ENCODE data around the gene TAOK2.

The TAOK2 gene

DNA sequence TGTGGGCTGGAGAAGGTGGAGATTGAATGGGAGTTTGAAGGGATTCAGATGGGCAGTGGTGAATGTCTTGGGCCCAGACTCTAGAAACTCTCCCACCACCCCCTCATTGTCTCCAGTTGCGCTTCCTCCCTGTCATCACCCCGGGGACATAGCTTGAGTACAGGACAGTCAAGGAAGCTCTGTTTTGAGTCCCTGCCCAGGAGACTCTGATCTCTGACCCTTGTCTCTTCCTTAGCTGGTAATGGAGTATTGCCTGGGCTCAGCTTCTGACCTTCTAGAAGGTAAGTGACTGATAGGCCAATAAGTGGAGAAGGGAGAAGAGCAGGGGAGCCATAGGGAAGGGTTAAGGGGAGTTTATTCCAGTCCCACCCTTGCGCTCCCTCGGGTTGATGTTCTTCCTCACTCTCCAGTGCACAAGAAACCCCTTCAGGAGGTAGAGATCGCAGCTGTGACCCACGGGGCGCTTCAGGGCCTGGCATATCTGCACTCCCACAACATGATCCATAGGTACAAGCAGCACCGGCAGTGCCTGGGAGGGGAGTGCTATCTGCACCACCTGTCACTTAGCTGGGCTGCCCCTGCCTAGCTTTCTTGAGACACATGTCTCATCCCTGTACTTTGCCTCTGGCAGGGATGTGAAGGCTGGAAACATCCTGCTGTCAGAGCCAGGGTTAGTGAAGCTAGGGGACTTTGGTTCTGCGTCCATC is 5.0 kb downstream of the TAOK2 start:
- no peak overlapping the region for H2BK5ac ChIP-seq (ENCODE audit: low read depth, low read length, poor library complexity)
- WGBS (ENCODE audit: extremely low coverage, insufficient coverage, insufficient read length): no CpG with 5 or more reads among the region's 9 CpGs
- H4K12ac ChIP-seq (ENCODE audit: low read depth, low read length): no peak overlapping the region
- H3K4me1 ChIP-seq (ENCODE audit: control insufficient read depth in 1 of 2, insufficient read depth in 2 of 2, low read length in 2 of 2): peaks cover 7 to 22% of the 10 kb centered on the region in 2 experiments
- H3K79me2 ChIP-seq (ENCODE audit: control insufficient read depth, insufficient read depth, low read length, poor library complexity): peaks cover 15% of the 10 kb centered on the region
- H2AFZ ChIP-seq (ENCODE audit: insufficient read depth, low read length, poor library complexity): no peak overlapping the region
- DNase-seq: no peak
- H3K36me3 ChIP-seq (ENCODE audit: control insufficient read depth in 1 of 2, insufficient read depth in 2 of 2, low read length in 2 of 2): peaks cover 49 to 59% of the 10 kb centered on the region in 2 experiments
- no peak overlapping the region for H3K18ac ChIP-seq (ENCODE audit: low read length)
- no peak overlapping the region for H3K27ac ChIP-seq (ENCODE audit: low read depth, low read length)
- H3K79me1 ChIP-seq (ENCODE audit: low read length): peaks cover 9% of the 10 kb centered on the region
- no peak overlapping the region for H3K4me2 ChIP-seq (ENCODE audit: low read length)
- H3K14ac ChIP-seq (ENCODE audit: low read length): no peak overlapping the region
- no peak overlapping the region for H2BK120ac ChIP-seq (ENCODE audit: insufficient read depth, low read length, poor library complexity)
- H2AK5ac ChIP-seq (ENCODE audit: low read length): no peak overlapping the region
- no peak overlapping the region for H3K9ac ChIP-seq (ENCODE audit: low read length)
- no peak overlapping the region for H3K4me3 ChIP-seq (ENCODE audit: low read depth, low read length)
- no peak overlapping the region for H3K4ac ChIP-seq (ENCODE audit: low read depth, low read length)
- no peak overlapping the region for H2BK12ac ChIP-seq (ENCODE audit: low read length)
- H4K91ac ChIP-seq (ENCODE audit: low read depth, low read length): no peak overlapping the region
- peaks cover 4% of the 10 kb centered on the region for H3K9me3 ChIP-seq (ENCODE audit: insufficient read depth, low read depth, low read length)
- H3K23ac ChIP-seq (ENCODE audit: low read length): no peak overlapping the region
- H4K8ac ChIP-seq (ENCODE audit: low read depth, low read length): no peak overlapping the region
- H3K27me3 ChIP-seq (ENCODE audit: insufficient read depth, low read length): no peaks in the 10 kb centered on the region

DNA sequence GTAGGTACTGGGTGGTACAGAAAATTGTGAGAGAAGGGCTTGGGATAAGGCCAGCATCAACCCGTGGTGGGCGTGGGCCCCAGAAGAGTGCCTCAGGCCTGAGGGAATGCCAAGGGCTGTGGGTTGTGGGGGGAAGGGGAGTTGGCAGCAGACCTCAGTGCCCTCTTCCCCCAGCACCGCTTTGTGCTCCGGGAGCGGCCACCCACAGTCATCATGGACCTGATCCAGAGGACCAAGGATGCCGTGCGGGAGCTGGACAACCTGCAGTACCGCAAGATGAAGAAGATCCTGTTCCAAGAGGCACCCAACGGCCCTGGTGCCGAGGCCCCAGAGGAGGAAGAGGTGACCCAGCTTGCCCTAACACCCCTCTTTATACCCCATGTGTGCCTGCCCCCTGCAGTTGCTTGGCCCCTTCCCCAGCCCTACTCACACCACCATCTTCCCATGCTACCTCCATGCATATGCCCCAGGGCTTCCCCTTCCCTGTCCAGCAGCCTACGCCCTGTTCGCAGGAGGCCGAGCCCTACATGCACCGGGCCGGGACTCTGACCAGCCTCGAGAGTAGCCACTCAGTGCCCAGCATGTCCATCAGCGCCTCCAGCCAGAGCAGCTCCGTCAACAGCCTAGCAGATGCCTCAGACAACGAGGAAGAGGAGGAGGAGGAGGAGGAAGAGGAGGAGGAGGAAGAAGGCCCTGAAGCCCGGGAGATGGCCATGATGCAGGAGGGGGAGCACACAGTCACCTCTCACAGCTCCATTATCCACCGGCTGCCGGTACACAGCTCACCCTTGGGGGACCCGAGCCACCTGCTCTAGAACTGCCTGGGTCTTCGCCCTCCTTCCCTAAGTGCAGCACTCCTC is 9.1 kb downstream of the TAOK2 start:
- H3K79me2 ChIP-seq (ENCODE audit: control insufficient read depth, insufficient read depth, low read length, poor library complexity): no peaks in the 10 kb centered on the region
- no peak overlapping the region for H3K18ac ChIP-seq (ENCODE audit: low read length)
- peak overlapping the region; percentile 8 for H3K4me3 ChIP-seq (ENCODE audit: low read depth, low read length)
- H3K4me1 ChIP-seq (ENCODE audit: control insufficient read depth in 1 of 2, insufficient read depth in 2 of 2, low read length in 2 of 2): no peaks in the 10 kb centered on the region
- WGBS (ENCODE audit: extremely low coverage, insufficient coverage, insufficient read length): no CpG with 5 or more reads among the region's 24 CpGs
- H3K79me1 ChIP-seq (ENCODE audit: low read length): no peaks in the 10 kb centered on the region
- no peak overlapping the region for H3K4ac ChIP-seq (ENCODE audit: low read depth, low read length)
- H3K9ac ChIP-seq (ENCODE audit: low read length): no peak overlapping the region
- no peak overlapping the region for H4K8ac ChIP-seq (ENCODE audit: low read depth, low read length)
- H3K36me3 ChIP-seq (ENCODE audit: control insufficient read depth in 1 of 2, insufficient read depth in 2 of 2, low read length in 2 of 2): peaks cover 78 to 93% of the 10 kb centered on the region in 2 experiments
- H4K91ac ChIP-seq (ENCODE audit: low read depth, low read length): no peak overlapping the region
- peaks cover 4% of the 10 kb centered on the region for H3K9me3 ChIP-seq (ENCODE audit: insufficient read depth, low read depth, low read length)
- H3K14ac ChIP-seq (ENCODE audit: low read length): no peak overlapping the region
- no peak for DNase-seq
- no peak overlapping the region for H3K4me2 ChIP-seq (ENCODE audit: low read length)
- no peak overlapping the region for H4K12ac ChIP-seq (ENCODE audit: low read depth, low read length)
- no peak overlapping the region for H2AFZ ChIP-seq (ENCODE audit: insufficient read depth, low read length, poor library complexity)
- no peak overlapping the region for H2BK120ac ChIP-seq (ENCODE audit: insufficient read depth, low read length, poor library complexity)
- H2AK5ac ChIP-seq (ENCODE audit: low read length): no peak overlapping the region
- no peak overlapping the region for H2BK12ac ChIP-seq (ENCODE audit: low read length)
- H3K27ac ChIP-seq (ENCODE audit: low read depth, low read length): no peak overlapping the region
- H3K27me3 ChIP-seq (ENCODE audit: insufficient read depth, low read length): no peaks in the 10 kb centered on the region
- no peak overlapping the region for H3K23ac ChIP-seq (ENCODE audit: low read length)
- H2BK5ac ChIP-seq (ENCODE audit: low read depth, low read length, poor library complexity): no peak overlapping the region

DNA sequence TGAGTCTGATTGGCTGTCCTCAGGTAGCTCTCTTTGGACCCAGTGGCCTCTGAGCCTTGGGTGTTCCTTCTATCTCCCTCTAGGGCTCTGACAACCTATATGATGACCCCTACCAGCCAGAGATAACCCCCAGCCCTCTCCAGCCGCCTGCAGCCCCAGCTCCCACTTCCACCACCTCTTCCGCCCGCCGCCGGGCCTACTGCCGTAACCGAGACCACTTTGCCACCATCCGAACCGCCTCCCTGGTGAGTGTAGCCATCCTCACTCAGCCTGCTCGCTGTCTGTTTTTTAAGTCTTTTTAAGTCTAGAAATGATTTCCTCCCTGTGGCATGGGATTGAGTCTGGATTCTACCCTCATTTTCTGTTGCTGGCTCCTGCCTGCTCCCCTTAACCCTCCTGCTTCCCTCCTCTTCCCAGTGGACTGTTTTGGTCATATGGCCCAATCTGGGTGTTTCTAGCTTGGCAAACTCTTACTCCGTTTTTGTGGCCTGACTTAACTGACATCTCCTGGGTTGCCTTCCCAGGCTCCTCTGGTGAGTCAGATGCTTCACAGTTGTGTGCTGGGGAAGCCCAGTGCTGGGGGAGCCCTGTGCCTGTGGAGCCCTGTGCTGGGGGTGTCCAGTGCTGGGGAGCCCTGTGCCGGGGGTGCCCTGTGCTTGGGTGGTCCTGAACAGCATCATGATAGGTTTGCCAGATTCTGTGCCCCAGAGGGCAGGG is 9.9 kb downstream of the TAOK2 start:
- H3K18ac ChIP-seq (ENCODE audit: low read length): no peak overlapping the region
- no peak overlapping the region for H4K12ac ChIP-seq (ENCODE audit: low read depth, low read length)
- no peaks in the 10 kb centered on the region for H3K27me3 ChIP-seq (ENCODE audit: insufficient read depth, low read length)
- H2BK5ac ChIP-seq (ENCODE audit: low read depth, low read length, poor library complexity): no peak overlapping the region
- H3K36me3 ChIP-seq (ENCODE audit: control insufficient read depth in 1 of 2, insufficient read depth in 2 of 2, low read length in 2 of 2): peaks cover 78 to 93% of the 10 kb centered on the region in 2 experiments
- H3K9ac ChIP-seq (ENCODE audit: low read length): no peak overlapping the region
- no peak overlapping the region for H4K91ac ChIP-seq (ENCODE audit: low read depth, low read length)
- no peak overlapping the region for H3K4me2 ChIP-seq (ENCODE audit: low read length)
- H2AK5ac ChIP-seq (ENCODE audit: low read length): no peak overlapping the region
- DNase-seq: no peak
- H3K23ac ChIP-seq (ENCODE audit: low read length): no peak overlapping the region
- H3K4me1 ChIP-seq (ENCODE audit: control insufficient read depth in 1 of 2, insufficient read depth in 2 of 2, low read length in 2 of 2): no peaks in the 10 kb centered on the region
- no peak overlapping the region for H2BK120ac ChIP-seq (ENCODE audit: insufficient read depth, low read length, poor library complexity)
- no peak overlapping the region for H3K4me3 ChIP-seq (ENCODE audit: low read depth, low read length)
- no peak overlapping the region for H3K14ac ChIP-seq (ENCODE audit: low read length)
- H3K79me1 ChIP-seq (ENCODE audit: low read length): no peaks in the 10 kb centered on the region
- no peak overlapping the region for H2AFZ ChIP-seq (ENCODE audit: insufficient read depth, low read length, poor library complexity)
- no CpG with 5 or more reads among the region's 12 CpGs for WGBS (ENCODE audit: extremely low coverage, insufficient coverage, insufficient read length)
- no peak overlapping the region for H2BK12ac ChIP-seq (ENCODE audit: low read length)
- H3K4ac ChIP-seq (ENCODE audit: low read depth, low read length): no peak overlapping the region
- H4K8ac ChIP-seq (ENCODE audit: low read depth, low read length): no peak overlapping the region
- no peak overlapping the region for H3K27ac ChIP-seq (ENCODE audit: low read depth, low read length)
- H3K9me3 ChIP-seq (ENCODE audit: insufficient read depth, low read depth, low read length): peaks cover 4% of the 10 kb centered on the region
- H3K79me2 ChIP-seq (ENCODE audit: control insufficient read depth, insufficient read depth, low read length, poor library complexity): no peaks in the 10 kb centered on the region

DNA sequence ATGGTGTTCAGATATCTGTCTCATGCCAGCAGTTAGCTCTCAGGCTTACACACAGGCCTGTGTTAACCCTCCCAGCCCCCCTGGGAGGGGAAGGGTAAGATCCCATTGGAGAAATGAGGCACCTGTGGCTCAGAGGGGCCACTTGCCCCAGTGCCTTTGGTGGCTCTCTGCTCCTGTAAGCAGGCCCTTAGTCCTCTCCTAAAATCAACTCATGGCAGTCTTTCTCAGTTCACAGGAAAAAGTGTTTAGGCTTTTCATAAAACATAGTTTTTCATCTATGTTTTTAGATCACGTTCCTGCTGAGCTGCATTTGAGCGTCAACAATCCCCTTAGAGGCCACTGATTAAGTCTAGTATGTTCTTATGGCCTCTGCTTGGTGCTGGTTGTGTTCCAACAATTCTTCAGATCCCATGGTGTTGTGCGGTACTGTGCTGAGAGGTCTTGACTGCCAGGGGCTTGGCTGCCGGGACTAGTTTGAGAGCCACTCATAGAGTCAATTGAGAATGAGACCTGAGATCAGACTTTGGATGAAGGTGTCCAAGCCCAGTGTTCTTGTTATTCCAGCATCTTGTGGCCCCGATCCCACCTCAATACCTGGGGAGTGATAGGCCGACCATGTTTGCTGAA is 10.6 kb downstream of the TAOK2 start:
- Histone ChIP-seq H4K12ac (ENCODE audit: low read depth, low read length) (no peak overlapping the region), H3K27me3 (ENCODE audit: insufficient read depth, low read length) (no peaks in the 10 kb centered on the region), H3K4me3 (ENCODE audit: low read depth, low read length) (no peak overlapping the region), H2BK120ac (ENCODE audit: insufficient read depth, low read length, poor library complexity) (no peak overlapping the region), H2BK5ac (ENCODE audit: low read depth, low read length, poor library complexity) (no peak overlapping the region), H2BK12ac (ENCODE audit: low read length) (no peak overlapping the region), H2AFZ (ENCODE audit: insufficient read depth, low read length, poor library complexity) (no peak overlapping the region), H3K23ac (ENCODE audit: low read length) (no peak overlapping the region), H3K79me1 (ENCODE audit: low read length) (no peaks in the 10 kb centered on the region), H4K91ac (ENCODE audit: low read depth, low read length) (no peak overlapping the region), H3K79me2 (ENCODE audit: control insufficient read depth, insufficient read depth, low read length, poor library complexity) (no peaks in the 10 kb centered on the region), H3K4me2 (ENCODE audit: low read length) (no peak overlapping the region), H3K9ac (ENCODE audit: low read length) (no peak overlapping the region), H3K27ac (ENCODE audit: low read depth, low read length) (no peak overlapping the region), H3K4me1 (ENCODE audit: control insufficient read depth in 1 of 2, insufficient read depth in 2 of 2, low read length in 2 of 2) (no peaks in the 10 kb centered on the region), H2AK5ac (ENCODE audit: low read length) (no peak overlapping the region), H3K18ac (ENCODE audit: low read length) (no peak overlapping the region), H3K14ac (ENCODE audit: low read length) (no peak overlapping the region), H3K36me3 (ENCODE audit: control insufficient read depth in 1 of 2, insufficient read depth in 2 of 2, low read length in 2 of 2) (peaks cover 78 to 93% of the 10 kb centered on the region in 2 experiments), H3K4ac (ENCODE audit: low read depth, low read length) (no peak overlapping the region), H3K9me3 (ENCODE audit: insufficient read depth, low read depth, low read length) (peaks cover 4% of the 10 kb centered on the region), H4K8ac (ENCODE audit: low read depth, low read length) (no peak overlapping the region)
- WGBS (ENCODE audit: extremely low coverage, insufficient coverage, insufficient read length): no CpG with 5 or more reads among the region's 6 CpGs
- no peak for DNase-seq
